Measurements from ENCODE around the gene BAZ1A.

DNA sequence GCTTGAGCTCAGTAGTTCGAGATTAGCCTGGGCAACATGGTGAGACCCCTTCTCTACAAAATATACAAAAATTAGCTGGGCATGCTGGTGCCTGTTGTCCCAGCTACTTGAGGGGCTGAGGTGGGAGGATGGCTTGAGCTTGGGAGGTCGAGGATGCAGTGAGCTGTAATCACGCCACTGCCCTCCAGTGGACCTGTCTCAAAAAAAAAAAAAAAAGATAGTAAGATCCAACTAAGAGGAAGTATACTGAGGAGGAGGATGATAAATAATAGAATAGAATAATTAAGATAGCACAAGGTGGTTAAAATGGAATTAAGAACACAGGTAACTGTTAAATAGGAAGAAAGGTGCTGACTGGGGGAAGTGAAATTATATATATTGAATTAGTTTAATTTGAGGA lies 37.0 kb upstream of the BAZ1A start:
- TF ChIP-seq CREB1 (CRISPR knock-in tag; IDR thresholded peaks at IDR 0.05; ENCODE audit: low read depth) (no peak), CTCF (conservative IDR thresholded peaks at IDR 0.05; ENCODE audit: low read depth in 2 of 2) (peak; percentile 40 to 53), POLR2AphosphoS5 (IDR thresholded peaks at IDR 0.05; ENCODE audit: low read depth) (no peak), ETS1 (IDR thresholded peaks at IDR 0.05) (no peak), REST (IDR thresholded peaks at IDR 0.05; ENCODE audit: unreplicated experiment) (no peak), EZH2 (IDR thresholded peaks at IDR 0.05; ENCODE audit: low read depth, unreplicated experiment) (no peak)
